ENCODE results near the gene KLK13. TPM values are rescaled to one million over a fixed set of nuclear protein-coding genes. Genes with fewer than 3 reads are reported as not detected.

Gene KLK13
- total RNA-seq, 1 donor from 2014 or later, result not detected

DNA sequence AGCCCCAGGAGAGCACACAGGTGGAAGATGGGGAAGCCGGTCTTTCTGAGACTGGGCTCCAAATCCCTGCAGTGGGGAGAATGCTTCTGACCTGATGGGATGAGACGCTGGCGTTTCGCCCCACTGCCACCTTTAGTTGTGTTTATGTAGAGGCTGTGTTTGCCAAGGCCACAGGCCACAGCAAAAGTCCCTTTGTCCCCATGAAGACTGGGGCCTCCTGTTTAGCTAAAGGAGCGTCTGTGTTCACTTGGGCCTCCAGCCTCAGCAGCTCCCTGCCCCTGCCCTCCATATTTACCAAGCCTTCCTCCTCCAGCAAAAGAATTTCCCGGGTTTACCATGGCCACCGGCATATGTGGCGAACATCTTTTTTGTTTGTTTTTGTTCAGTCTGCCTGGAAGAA, 28.2 kb upstream of the KLK13 start:
- H3K4me3 ChIP-seq (ENCODE audit: low read depth, low read length), result no peak overlapping the region
- no peak for DNase-seq (ENCODE audit: low read depth)
- TF ChIP-seq, protein P1, sequence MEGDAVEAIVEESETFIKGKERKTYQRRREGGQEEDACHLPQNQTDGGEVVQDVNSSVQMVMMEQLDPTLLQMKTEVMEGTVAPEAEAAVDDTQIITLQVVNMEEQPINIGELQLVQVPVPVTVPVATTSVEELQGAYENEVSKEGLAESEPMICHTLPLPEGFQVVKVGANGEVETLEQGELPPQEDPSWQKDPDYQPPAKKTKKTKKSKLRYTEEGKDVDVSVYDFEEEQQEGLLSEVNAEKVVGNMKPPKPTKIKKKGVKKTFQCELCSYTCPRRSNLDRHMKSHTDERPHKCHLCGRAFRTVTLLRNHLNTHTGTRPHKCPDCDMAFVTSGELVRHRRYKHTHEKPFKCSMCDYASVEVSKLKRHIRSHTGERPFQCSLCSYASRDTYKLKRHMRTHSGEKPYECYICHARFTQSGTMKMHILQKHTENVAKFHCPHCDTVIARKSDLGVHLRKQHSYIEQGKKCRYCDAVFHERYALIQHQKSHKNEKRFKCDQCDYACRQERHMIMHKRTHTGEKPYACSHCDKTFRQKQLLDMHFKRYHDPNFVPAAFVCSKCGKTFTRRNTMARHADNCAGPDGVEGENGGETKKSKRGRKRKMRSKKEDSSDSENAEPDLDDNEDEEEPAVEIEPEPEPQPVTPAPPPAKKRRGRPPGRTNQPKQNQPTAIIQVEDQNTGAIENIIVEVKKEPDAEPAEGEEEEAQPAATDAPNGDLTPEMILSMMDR (conservative IDR thresholded peaks at IDR 0.05; ENCODE audit: low read depth, low read length), result no peak

DNA sequence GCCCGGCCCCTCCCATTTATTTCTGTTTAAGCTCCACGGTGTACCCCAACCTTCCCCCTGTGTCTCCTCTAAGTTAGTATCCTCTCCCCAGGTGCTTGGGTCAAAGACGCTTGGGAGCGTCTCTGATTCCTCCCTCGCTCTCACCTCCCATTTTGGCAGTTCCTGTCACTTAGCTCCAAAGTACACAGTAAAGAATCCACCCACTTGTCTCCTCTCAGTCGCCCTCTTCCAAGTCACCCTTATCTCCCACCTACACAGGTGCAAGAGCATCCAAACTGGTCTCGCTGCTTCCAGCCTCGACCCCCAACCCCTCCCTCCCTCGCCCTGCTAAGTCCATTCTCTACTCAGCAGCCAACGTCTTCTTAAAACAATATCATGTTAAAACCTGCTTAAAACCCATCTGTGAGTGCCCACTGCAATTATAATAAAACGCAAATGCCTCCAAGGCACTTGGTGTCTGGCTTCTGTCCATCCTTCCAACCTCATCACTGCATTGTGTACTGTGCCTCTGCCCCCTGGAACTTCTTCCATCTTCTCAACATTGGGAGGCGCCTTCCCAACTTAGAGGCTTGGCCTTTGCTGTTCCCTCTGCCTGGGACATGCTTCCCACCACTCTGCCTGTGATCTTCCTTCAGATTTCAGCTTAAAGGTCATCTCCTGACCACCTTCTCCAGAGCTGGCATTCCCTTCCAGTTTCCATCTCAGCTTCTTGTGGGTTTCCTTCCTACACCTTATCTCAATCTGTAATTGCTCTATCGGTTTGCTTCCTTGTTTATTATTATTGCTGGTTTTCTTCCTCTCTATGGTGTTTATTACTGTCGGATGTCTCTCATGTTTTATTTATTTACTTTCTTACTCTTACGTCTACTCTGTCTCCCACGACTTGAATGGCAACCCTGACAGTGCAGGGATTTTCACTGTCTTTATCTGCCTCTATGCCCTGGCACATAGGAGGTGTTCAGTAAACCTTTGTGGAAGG, 27.3 kb upstream of the KLK13 start:
- H3K4me3 ChIP-seq (ENCODE audit: low read depth, low read length), result no peak overlapping the region
- DNase-seq (ENCODE audit: low read depth), result no peak
- TF ChIP-seq, protein P1 (conservative IDR thresholded peaks at IDR 0.05; ENCODE audit: low read depth, low read length), result no peak

DNA sequence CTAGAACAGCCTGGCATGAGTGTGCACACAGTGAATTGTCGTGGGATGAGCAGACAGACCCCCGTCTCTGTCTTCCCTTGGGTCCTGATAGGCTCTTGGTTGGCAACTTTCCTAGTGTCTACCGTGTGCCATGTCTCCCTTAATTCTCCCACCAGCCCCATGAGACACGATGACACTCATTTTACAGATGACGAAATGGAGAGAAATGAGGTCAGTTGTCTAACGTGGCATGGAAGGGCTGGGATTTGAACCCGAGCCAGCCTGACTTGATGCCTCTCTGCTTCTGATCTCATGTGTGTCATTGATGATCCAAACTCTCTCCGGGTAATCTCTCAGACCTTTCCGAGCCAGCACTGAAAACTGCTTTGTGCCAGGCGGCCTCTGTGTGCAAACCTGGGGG, 26.2 kb upstream of the KLK13 start:
- TF ChIP-seq, protein P1 (conservative IDR thresholded peaks at IDR 0.05; ENCODE audit: low read depth, low read length), result no peak
- no peak for DNase-seq (ENCODE audit: low read depth)
- H3K4me3 ChIP-seq (ENCODE audit: low read depth, low read length), result no peak overlapping the region

DNA sequence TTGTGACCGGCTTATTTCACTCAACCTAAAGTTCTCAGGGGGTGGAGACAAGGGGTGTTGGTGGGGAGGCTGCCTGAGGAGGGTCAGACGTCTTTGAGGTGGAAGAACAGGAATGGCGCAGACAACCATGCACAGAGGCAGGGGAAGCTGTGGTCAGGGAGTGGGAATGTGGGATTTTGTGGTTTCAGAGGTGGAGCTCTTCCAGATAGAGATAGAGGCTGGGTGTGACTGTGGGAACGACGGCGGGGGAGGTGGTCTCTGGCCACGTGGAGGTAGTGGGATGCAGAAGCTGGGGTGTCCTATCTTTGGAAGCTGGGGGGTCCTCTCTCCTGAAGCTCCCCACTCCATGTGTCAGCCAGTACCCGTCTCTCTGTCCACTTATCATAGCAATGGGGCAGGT, 25.6 kb upstream of the KLK13 start:
- no peak overlapping the region for H3K4me3 ChIP-seq (ENCODE audit: low read depth, low read length)
- TF ChIP-seq, protein P1 (conservative IDR thresholded peaks at IDR 0.05; ENCODE audit: low read depth, low read length), result no peak
- DNase-seq (ENCODE audit: low read depth), result no peak

DNA sequence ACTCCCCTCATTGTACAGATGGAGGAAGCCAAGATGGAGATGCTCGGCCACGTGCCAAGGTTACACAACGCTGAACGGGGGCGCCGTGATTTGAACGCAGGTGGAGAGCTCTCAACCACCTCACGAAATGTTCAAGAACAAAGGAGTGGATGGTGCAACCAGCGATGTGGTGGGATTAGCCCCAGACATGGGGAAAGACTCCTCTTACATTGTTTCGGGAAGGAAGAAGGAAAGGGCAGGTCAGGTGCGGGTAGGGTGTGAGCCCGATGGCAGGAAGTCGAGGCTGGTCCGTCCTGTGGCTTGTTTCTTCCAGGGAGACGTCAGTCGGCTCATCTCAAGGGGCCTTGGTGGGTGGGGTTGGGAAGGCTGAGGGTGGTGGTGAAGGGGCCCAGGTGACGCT, 24.9 kb upstream of the KLK13 start:
- TF ChIP-seq, protein P1 (conservative IDR thresholded peaks at IDR 0.05; ENCODE audit: low read depth, low read length), result no peak
- no peak overlapping the region for H3K4me3 ChIP-seq (ENCODE audit: low read depth, low read length)
- DNase-seq (ENCODE audit: low read depth), result no peak

DNA sequence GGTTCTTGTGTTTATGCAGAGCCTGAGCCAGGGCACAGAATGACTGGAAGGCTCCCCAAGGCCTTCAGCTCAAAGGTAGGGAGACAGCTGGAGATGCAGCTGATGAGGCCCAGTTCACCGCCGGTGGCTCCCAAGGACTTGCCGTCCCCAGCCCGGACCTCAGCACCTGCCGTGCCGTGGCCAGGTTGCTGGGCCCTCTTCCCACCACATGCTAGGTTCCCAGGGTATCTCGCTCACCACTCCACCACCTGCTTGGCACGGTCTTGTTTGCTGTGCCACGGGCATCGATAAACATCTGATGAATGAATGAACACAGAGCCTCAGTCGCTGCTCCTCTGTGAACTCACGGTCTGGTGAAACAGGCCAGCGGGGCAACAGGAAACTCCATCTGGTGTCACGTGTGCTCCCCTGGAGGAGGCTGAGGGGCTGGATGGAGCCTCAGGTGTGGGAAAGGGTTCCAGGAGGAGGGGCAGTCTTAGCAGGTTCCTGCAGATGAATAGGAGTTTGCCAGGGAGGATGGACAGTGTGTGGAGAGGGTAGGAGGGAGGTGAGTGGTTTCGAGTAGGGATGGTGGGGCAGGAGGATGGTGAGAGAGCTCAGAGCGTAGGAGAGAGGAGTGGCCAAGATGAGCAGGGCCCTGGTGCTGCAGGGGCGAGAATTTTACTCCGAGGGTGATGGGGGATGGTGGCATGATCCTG, 21.4 kb upstream of the KLK13 start:
- H3K4me3 ChIP-seq (ENCODE audit: low read depth, low read length), result no peak overlapping the region
- no peak for DNase-seq (ENCODE audit: low read depth)
- TF ChIP-seq, protein P1 (conservative IDR thresholded peaks at IDR 0.05; ENCODE audit: low read depth, low read length), result no peak
